Measurements from ENCODE around the gene ZRANB2. TPM values are rescaled to one million over a fixed set of nuclear protein-coding genes. Genes with fewer than 3 reads are reported as not detected.

Gene ZRANB2
- total and polyA plus RNA-seq, 10 of the 15 experiments (the other 5 are each of a cell fraction or from before 2014, with no cell fraction given) = 68.4 to 189 (median 138) TPM

DNA sequence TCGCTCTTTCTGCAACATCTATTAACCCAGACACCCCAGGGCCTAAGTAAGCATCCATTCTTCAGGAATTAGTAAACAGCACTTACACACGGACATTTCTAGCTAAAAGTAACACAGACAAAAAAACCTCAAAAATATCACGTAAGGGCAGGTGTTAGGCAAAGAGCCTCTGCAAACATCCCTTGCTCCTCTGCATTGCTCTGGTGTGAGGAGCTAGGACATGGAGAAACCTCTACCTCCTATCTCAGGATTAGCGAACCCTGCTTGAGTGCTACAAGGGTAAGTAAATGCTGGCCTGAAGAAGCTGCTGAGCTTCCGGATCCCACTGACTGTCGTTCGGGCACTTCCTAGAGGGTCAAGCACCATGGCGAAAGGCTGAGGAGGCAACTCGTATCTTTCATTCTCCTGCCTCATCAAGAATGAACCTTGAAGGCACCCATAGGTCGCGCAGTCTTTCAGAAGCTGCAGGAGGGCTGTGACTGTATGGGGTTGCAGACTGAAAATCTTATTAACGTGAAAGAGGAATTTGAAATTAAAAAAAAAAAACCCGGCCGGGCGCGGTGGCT, 35.3 kb downstream of the ZRANB2 start:
- FAIRE-seq = no peak
- H3K79me2 ChIP-seq (ENCODE audit: control insufficient read depth, insufficient read depth, low read length) = no peaks in the 10 kb centered on the region
- CTCF ChIA-PET = no interaction called here
- no peak overlapping the region for H3K9ac ChIP-seq (ENCODE audit: control insufficient read depth, insufficient read depth, low read length)
- POLR2A ChIA-PET = no interaction called here
- peaks cover 7 to 8% of the 10 kb centered on the region in 2 experiments for H3K27me3 ChIP-seq (replicated peaks in 1 of 2; ENCODE audit: control insufficient read depth in 2 of 2, insufficient read depth in 2 of 2, low read length in 1 of 2)
- H4K20me1 ChIP-seq (ENCODE audit: control insufficient read depth, insufficient read depth) = no peaks in the 10 kb centered on the region
- no peak for ATAC-seq
- intact Hi-C loops (cut with micrococcal nuclease; ENCODE audit: unreplicated experiment) = no loop called here
- SMC1A ChIA-PET (ENCODE audit: uncharacterized antibody, unreplicated experiment) = no interaction called here
- H3K36me3 ChIP-seq (ENCODE audit: control insufficient read depth in 2 of 2, insufficient read depth in 2 of 2, low read length in 1 of 2) = no peaks in the 10 kb centered on the region
- H3K27ac ChIP-seq (ENCODE audit: control insufficient read depth, insufficient read depth) = no peak overlapping the region
- in situ Hi-C loops (cut with MboI) = no loop called here
- H3K4me1 ChIP-seq (ENCODE audit: control insufficient read depth, insufficient read depth, low read length) = no peaks in the 10 kb centered on the region
- DNase-seq (ENCODE audit: low read depth, low spot score) = no peak
- H3K9me3 ChIP-seq (replicated peaks; ENCODE audit: control insufficient read depth, insufficient read depth, low read length) = no peaks in the 10 kb centered on the region
- RAD21 ChIA-PET (ENCODE audit: unreplicated experiment) = no interaction called here
- no peak overlapping the region for H2AFZ ChIP-seq (ENCODE audit: control insufficient read depth, low read depth, low read length)
- no TSS peak for BruUV-seq (replicated peaks)
- no peak overlapping the region for H3K4me3 ChIP-seq
- no peak overlapping the region for H3K4me2 ChIP-seq (ENCODE audit: control insufficient read depth, insufficient read depth)
- WGBS (ENCODE audit: insufficient coverage, insufficient replicate concordance, low lambda C conversion rate, missing lambda C conversion rate) = 77% methylated on average over 16 of the region's 16 CpGs
- no peak for TF ChIP-seq LARP7 (IDR thresholded peaks at IDR 0.05)
- no peak for TF ChIP-seq CBFB (IDR thresholded peaks at IDR 0.05; ENCODE audit: low read depth)
- TF ChIP-seq ZBTB11 (CRISPR knock-in tag; IDR thresholded peaks at IDR 0.05) = no peak
- TF ChIP-seq, protein P1, sequence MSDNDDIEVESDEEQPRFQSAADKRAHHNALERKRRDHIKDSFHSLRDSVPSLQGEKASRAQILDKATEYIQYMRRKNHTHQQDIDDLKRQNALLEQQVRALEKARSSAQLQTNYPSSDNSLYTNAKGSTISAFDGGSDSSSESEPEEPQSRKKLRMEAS (IDR thresholded peaks at IDR 0.05; ENCODE audit: low read depth, low read length) = no peak
- TF ChIP-seq ZNF592 (IDR thresholded peaks at IDR 0.05) = no peak
- no peak for TF ChIP-seq SMAD5 (IDR thresholded peaks at IDR 0.05; ENCODE audit: low read depth)
- TF ChIP-seq, protein P2, sequence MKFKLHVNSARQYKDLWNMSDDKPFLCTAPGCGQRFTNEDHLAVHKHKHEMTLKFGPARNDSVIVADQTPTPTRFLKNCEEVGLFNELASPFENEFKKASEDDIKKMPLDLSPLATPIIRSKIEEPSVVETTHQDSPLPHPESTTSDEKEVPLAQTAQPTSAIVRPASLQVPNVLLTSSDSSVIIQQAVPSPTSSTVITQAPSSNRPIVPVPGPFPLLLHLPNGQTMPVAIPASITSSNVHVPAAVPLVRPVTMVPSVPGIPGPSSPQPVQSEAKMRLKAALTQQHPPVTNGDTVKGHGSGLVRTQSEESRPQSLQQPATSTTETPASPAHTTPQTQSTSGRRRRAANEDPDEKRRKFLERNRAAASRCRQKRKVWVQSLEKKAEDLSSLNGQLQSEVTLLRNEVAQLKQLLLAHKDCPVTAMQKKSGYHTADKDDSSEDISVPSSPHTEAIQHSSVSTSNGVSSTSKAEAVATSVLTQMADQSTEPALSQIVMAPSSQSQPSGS (IDR thresholded peaks at IDR 0.05; ENCODE audit: low read length) = no peak
- TF ChIP-seq MLLT1 (IDR thresholded peaks at IDR 0.05) = no peak
- TF ChIP-seq ZNF217 (IDR thresholded peaks at IDR 0.05) = no peak
- no peak for TF ChIP-seq ELK1 (IDR thresholded peaks at IDR 0.05; ENCODE audit: low read depth, low read length)
- TF ChIP-seq ATF7 (IDR thresholded peaks at IDR 0.05; ENCODE audit: low read depth) = no peak
- TF ChIP-seq CEBPB (IDR thresholded peaks at IDR 0.05; ENCODE audit: borderline replicate concordance in 1 of 2, low read depth in 2 of 2, low read length in 2 of 2) = no peak
- no peak for TF ChIP-seq GATAD2B (conservative IDR thresholded peaks at IDR 0.05; ENCODE audit: low read depth)

All from GM12878 (cell line).